ENCODE data around the gene MMP15.

MMP15 gene

GRCh38 chr16:57997176-57997527, 28.4 kb upstream of the MMP15 start:
- no peak for TF ChIP-seq CTCF (conservative IDR thresholded peaks at IDR 0.05; ENCODE audit: low read length)
- no peak for DNase-seq (ENCODE audit: low read depth)
- no peak overlapping the region for H3K4me3 ChIP-seq (ENCODE audit: low read length)

GRCh38 chr16:57997528-57998265, 27.9 kb upstream of the MMP15 start:
- TF ChIP-seq CTCF (conservative IDR thresholded peaks at IDR 0.05; ENCODE audit: low read length), result no peak
- no peak overlapping the region for H3K4me3 ChIP-seq (ENCODE audit: low read length)
- DNase-seq (ENCODE audit: low read depth), result no peak

- no peak overlapping the region for H3K4me3 ChIP-seq (ENCODE audit: low read length)
- peak; percentile 49 for DNase-seq (ENCODE audit: low read depth)
- no peak for TF ChIP-seq CTCF (conservative IDR thresholded peaks at IDR 0.05; ENCODE audit: low read length)
Measured at GRCh38 chr16:57998486-57998885, 27.1 kb upstream of the MMP15 start.

- no peak for TF ChIP-seq CTCF (conservative IDR thresholded peaks at IDR 0.05; ENCODE audit: low read length)
- peak overlapping the region; percentile 71 for H3K4me3 ChIP-seq (ENCODE audit: low read length)
- DNase-seq (ENCODE audit: low read depth), result no peak
Measured at GRCh38 chr16:57998992-57999365, 26.6 kb upstream of the MMP15 start.

GRCh38 chr16:57999366-57999970, 26.1 kb upstream of the MMP15 start:
- H3K4me3 ChIP-seq (ENCODE audit: low read length), result peak overlapping the region; percentile 71
- peak; percentile 27 for TF ChIP-seq CTCF (conservative IDR thresholded peaks at IDR 0.05; ENCODE audit: low read length)
- peak; percentile 42 for DNase-seq (ENCODE audit: low read depth)

- H3K4me3 ChIP-seq (ENCODE audit: low read length), result peak within 1 kb of the TSS; percentile 91
- DNase-seq (ENCODE audit: low read depth), result peak; percentile 24
- TF ChIP-seq CTCF (conservative IDR thresholded peaks at IDR 0.05; ENCODE audit: low read length), result no peak
Measured at GRCh38 chr16:57999971-58000705, 25.4 kb upstream of the MMP15 start, which contains the start of gene ZNF319. Gene ZNF319, minus strand, starts transcription at chr16:58000672. Its CDS starts 2,407 bp downstream, at chr16:57998265.

Measured in AG10803 (cell line).